Colonic mucosa (tissue), 4 donors: Measurements from ENCODE around the gene ANKRD33B. TPM values are rescaled to one million over a fixed set of nuclear protein-coding genes. Genes with fewer than 3 reads are reported as not detected.
A peak's percentile ranks its signal among the peaks of the same experiment; 100 is the strongest.
"Not testable (repeated sequence)": the region's sequence is repeated elsewhere in the genome, so short reads cannot be mapped to it uniquely, and the experiment has no call there.

ENCODE experiments used
- DNase-seq: peaks from one replicate; pipeline ENCODE4 v3.0.0-alpha.2; 2020
- H3K27ac ChIP-seq: fragments of 200-600 bp; one replicate; pipeline ENCODE4 v1.8.0; 2021
- H3K27me3 ChIP-seq: fragments of 200-600 bp; one replicate; pipeline ENCODE4 v1.8.0; 2021
- H3K36me3 ChIP-seq: fragments of 200-600 bp; one replicate; pipeline ENCODE4 v1.8.0; 2021
- H3K4me1 ChIP-seq: fragments of 200-600 bp; one replicate; pipeline ENCODE4 v1.8.0; 2021; ENCODE audit warnings: mild to moderate bottlenecking
- H3K4me3 ChIP-seq: fragments of 200-600 bp; one replicate; pipeline ENCODE4 v1.8.0; 2021
- H3K9ac ChIP-seq, 2 donors: one replicate each; pipeline ENCODE4 v1.7.0; 2013; ENCODE audit warnings: control low read depth in 2 of 2, low read depth in 2 of 2, low read length in 2 of 2
- H3K9me3 ChIP-seq: fragments of 200-600 bp; one replicate; pipeline ENCODE4 v1.8.0; 2021
- CTCF ChIP-seq: fragments of 200-600 bp; IDR thresholded peaks from one replicate; pipeline ENCODE4 v1.8.0; 2022; ENCODE audit warnings: antibody characterized with exemption, mild to moderate bottlenecking
- intact Hi-C: fragments of 100-400 bp; cut with DNase I; formaldehyde crosslinking; loops from one replicate; pipeline ENCODE4 v1.14.1; 2022
- total RNA-seq, 2 donors: library from RNA; stranded (reverse); fragmentation: NEBNext Ultra II Directional in 1 of 2; extraction: Animal tissue kit (Norgen Biotek cat#: 25700) in 1 of 2; gene quantifications; one replicate each; pipeline ENCODE4 v1.2.1, GENCODE V29; 2021
- donor health status: healthy.
- donor health status: DM: no; HTN: no; CAD: no.
- donor health status: DM: no; HTN: no; CAD: no.

Gene ANKRD33B
- total RNA-seq, 2 donors from 2014 or later: 0.47 to 0.66 TPM

- peak overlapping the region; percentile 59 for H3K4me3 ChIP-seq
- no peaks in the 10 kb centered on the region for H3K9me3 ChIP-seq
- intact Hi-C loops: no loop called here
- no peak for DNase-seq
- H3K36me3 ChIP-seq: no peaks in the 10 kb centered on the region
- H3K4me1 ChIP-seq: no peaks in the 10 kb centered on the region
- peak overlapping the region; percentile 21 to 69 for H3K9ac ChIP-seq
- TF ChIP-seq CTCF: no peak
- peaks cover 35% of the 10 kb centered on the region for H3K27me3 ChIP-seq
- H3K27ac ChIP-seq: no peak overlapping the region
Observed at GRCh38 chr5:10564838-10565784, 1.2 kb downstream of the ANKRD33B start.

DNA sequence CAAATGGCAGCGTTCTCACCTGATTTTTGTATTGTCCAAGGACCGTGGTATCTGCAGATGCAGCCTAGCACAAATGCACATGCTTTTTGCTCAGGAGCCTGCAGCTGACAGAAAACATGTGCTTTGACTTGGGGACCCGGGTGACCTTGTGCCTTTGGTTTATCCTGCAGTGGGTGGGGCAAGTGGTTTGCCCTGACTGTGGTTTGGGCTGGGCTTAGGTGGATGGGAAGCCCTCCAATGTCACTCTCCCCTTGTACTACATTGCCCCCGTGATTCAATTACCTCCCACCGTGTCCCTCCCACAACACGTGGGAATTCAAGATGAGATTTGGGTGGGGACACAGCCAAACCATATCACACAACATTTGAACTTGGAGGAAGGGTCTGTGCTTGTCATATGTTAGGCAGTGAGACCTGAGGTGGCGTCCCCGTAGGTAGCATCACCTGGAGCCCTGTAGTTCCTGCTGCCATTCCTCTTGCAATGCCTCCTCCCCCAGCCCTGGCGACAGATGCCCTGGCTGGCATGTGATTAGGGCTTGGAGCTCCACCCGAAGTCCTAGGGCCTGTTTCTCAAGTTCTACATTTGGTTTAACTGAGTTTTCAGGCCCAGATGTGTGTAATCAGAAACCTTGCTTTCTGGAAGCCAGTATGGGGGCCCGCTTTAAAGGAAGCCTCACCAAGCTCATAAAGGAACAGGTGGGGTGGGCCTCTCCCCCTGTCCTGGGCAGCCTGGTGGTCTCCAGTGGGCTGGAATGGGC, 2.1 kb downstream of the ANKRD33B start:
- intact Hi-C loops: no loop called here
- no peak for DNase-seq
- no peaks in the 10 kb centered on the region for H3K4me1 ChIP-seq
- H3K9ac ChIP-seq: peak overlapping the region; percentile 12 to 21
- TF ChIP-seq CTCF: no peak
- H3K36me3 ChIP-seq: no peaks in the 10 kb centered on the region
- peaks cover 35% of the 10 kb centered on the region for H3K27me3 ChIP-seq
- H3K4me3 ChIP-seq: no peak overlapping the region
- no peaks in the 10 kb centered on the region for H3K9me3 ChIP-seq
- H3K27ac ChIP-seq: no peak overlapping the region

GRCh38 chr5:10566543-10567068, 2.7 kb downstream of the ANKRD33B start:
- H3K9me3 ChIP-seq: no peaks in the 10 kb centered on the region
- no peaks in the 10 kb centered on the region for H3K4me1 ChIP-seq
- DNase-seq: no peak
- peaks cover 35% of the 10 kb centered on the region for H3K27me3 ChIP-seq
- intact Hi-C loops: no loop called here
- no peak overlapping the region for H3K27ac ChIP-seq
- no peak for TF ChIP-seq CTCF
- H3K36me3 ChIP-seq: no peaks in the 10 kb centered on the region
- H3K4me3 ChIP-seq: no peak overlapping the region
- H3K9ac ChIP-seq: peak overlapping the region in 1 of 2 donors; percentile 12

- Histone ChIP-seq H3K4me1 (no peaks in the 10 kb centered on the region), H3K27ac (no peak overlapping the region), H3K4me3 (no peak overlapping the region), H3K9me3 (no peaks in the 10 kb centered on the region), H3K36me3 (no peaks in the 10 kb centered on the region), H3K27me3 (peaks cover 35% of the 10 kb centered on the region), H3K9ac (no peak overlapping the region)
- intact Hi-C loops: no loop called here
- DNase-seq: no peak
- no peak for TF ChIP-seq CTCF
Observed at GRCh38 chr5:10567121-10567591, 3.3 kb downstream of the ANKRD33B start.

DNA sequence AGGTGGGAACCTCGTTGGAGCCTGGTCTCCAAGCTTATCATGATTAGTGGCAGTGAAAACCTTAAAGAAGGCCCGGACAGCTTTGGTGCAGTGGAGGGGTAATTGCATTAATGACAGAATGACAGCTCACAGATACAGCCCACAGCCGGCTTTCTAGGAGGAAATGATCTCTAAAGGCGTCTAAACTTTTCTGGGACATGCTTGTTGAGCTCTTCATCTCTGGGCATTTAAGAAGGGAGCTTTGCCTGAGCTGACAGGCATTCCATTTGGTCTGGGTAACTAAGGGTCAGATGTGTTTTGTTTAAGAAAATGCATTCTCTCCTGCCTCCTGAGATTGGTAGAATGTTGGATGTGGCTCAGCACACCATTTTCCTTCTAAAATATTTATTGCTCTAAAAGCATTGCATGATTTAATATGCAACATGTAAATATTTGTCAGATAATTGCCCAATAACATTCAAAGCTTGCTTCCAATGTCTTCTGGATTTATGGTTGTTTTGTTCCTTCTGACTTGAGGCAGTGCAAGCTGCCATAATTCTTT, 4.0 kb downstream of the ANKRD33B start:
- no peak overlapping the region for H3K9ac ChIP-seq
- no peak overlapping the region for H3K4me3 ChIP-seq
- no peaks in the 10 kb centered on the region for H3K36me3 ChIP-seq
- intact Hi-C loops: no loop called here
- no peak for DNase-seq
- no peaks in the 10 kb centered on the region for H3K9me3 ChIP-seq
- H3K27me3 ChIP-seq: peaks cover 28% of the 10 kb centered on the region
- no peak for TF ChIP-seq CTCF
- no peak overlapping the region for H3K27ac ChIP-seq
- no peaks in the 10 kb centered on the region for H3K4me1 ChIP-seq

DNA sequence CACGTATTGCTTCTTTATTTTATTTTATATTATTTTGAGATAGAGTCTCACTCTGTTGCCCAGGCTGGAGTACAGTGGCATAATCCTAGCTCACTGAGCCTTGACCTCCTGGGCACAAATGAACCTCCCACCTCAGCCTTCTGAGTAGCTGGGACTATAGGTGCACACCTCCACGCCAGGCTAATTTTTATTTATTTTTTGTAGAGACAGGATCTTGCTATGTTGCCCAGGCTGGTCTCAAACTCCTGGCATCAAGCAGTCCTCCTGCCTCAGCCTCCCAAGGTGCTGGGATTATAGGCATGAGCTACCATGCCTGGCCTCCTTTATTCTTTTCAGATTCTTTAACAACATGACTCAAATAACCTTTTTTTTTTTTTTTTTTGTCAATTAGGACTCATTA, 6.7 kb downstream of the ANKRD33B start:
- H3K4me3 ChIP-seq, H3K4me1 ChIP-seq, DNase-seq, H3K27ac ChIP-seq, H3K36me3 ChIP-seq, intact Hi-C loops, H3K27me3 ChIP-seq, H3K9ac ChIP-seq, H3K9me3 ChIP-seq: not testable (repeated sequence)
